Stimulated activated naive CD8-positive, alpha-beta T cell treated with anti-CD3 and anti-CD28 coated beads, Interleukin-15, amount 100 ng/mL, for 72 hours (primary cell): Measurements from ENCODE around the gene LCA5.
A peak's percentile ranks its signal among the peaks of the same experiment; 100 is the strongest.
"Not testable (repeated sequence)": the region's sequence is repeated elsewhere in the genome, so short reads cannot be mapped to it uniquely, and the experiment has no call there.

Source experiments
- ATAC-seq: fragments of 150-1000 bp; cut with Tn5 transposase; 2 replicates; pipeline ENCODE4 v1.10.0; 2021; ENCODE audit warnings: mild to moderate bottlenecking, moderate library complexity
- DNase-seq, 2 donors: peaks; one replicate each; pipeline ENCODE4 v3.0.0; 2021 to 2022
- H3K27ac Mint-ChIP-seq, 2 donors: one replicate each; pipeline ENCODE4 v1.8.0; 2022; ENCODE audit warnings: mild to moderate bottlenecking in 2 of 2, mixed read lengths in 2 of 2, moderate library complexity in 2 of 2
- H3K27me3 Mint-ChIP-seq: one replicate; pipeline ENCODE4 v1.8.0; 2022; ENCODE audit warnings: mixed read lengths
- H3K4me1 Mint-ChIP-seq: one replicate; pipeline ENCODE4 v1.8.0; 2022; ENCODE audit warnings: mild to moderate bottlenecking, mixed read lengths
- H3K4me3 Mint-ChIP-seq, 2 donors: one replicate each; pipeline ENCODE4 v1.8.0; 2022; ENCODE audit warnings: mild to moderate bottlenecking in 2 of 2, mixed read lengths in 2 of 2, moderate library complexity in 1 of 2
- H3K9me3 Mint-ChIP-seq, 2 donors: one replicate each; pipeline ENCODE4 v1.8.0; 2022; ENCODE audit warnings: mixed read lengths in 2 of 2

LCA5 gene

GRCh38 chr6:79455446-79455845 is 81.8 kb downstream of the LCA5 start:
- H3K4me3 Mint-ChIP-seq: no peak overlapping the region
- H3K27me3 Mint-ChIP-seq: peaks cover 13% of the 10 kb centered on the region
- no peak for DNase-seq
- ATAC-seq: no peak
- no peak overlapping the region for H3K27ac Mint-ChIP-seq
- H3K9me3 Mint-ChIP-seq: no peaks in the 10 kb centered on the region
- no peaks in the 10 kb centered on the region for H3K4me1 Mint-ChIP-seq

- ATAC-seq: peak; percentile 31
- Mint-ChIP-seq H3K4me3 (no peak overlapping the region), H3K27ac (no peak overlapping the region), H3K4me1 (no peaks in the 10 kb centered on the region), H3K9me3 (no peaks in the 10 kb centered on the region), H3K27me3 (no peaks in the 10 kb centered on the region)
- no peak for DNase-seq
Observed at GRCh38 chr6:79453558-79454042, 83.6 kb downstream of the LCA5 start.

DNA sequence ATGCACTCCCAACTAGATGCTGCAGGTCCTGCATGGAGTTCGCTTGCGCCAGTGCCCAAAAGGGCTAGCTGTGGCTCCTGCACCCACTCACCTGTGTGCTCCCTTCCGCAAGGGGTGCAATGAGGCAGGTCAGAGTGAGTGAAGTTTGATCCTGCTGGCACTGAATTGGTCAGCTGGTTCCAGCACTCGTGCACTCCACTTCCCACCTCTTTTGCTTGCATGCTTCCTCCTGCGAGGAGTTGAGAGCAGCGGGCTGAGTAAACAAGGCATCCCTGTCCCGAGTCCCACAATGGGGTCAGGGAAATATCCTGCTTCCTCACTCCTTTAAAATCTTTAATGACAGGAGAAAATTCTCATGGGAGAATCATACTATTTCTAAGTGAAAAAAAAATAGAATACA is 86.2 kb downstream of the LCA5 start:
- Mint-ChIP-seq H3K4me1 (no peaks in the 10 kb centered on the region), H3K9me3 (no peaks in the 10 kb centered on the region), H3K27me3 (no peaks in the 10 kb centered on the region), H3K27ac (no peak overlapping the region), H3K4me3 (no peak overlapping the region)
- DNase-seq (no peak), ATAC-seq (no peak)

DNA sequence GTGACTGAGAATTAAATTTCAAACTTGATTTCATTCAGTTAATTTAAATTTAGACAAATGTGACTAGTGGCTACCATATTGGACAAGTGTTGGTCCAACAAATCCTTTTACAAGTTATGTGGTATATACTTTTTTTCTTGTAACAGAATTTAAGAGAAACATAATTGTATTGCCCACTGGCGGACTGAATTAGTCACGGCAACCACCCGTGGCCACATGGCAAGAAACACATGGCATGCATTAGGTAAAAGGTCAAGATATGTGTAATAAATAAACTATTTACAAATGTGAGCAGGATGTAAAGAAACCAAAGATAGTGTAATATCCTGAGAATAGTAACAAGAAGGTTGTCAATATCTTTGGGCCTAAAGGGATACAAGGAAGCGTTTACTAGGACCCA is 91.2 kb downstream of the LCA5 start:
- Mint-ChIP-seq H3K4me3 (no peak overlapping the region), H3K4me1 (no peaks in the 10 kb centered on the region), H3K9me3 (peaks cover 5 to 15% of the 10 kb centered on the region in 2 donors), H3K27ac (no peak overlapping the region), H3K27me3 (peaks cover 10% of the 10 kb centered on the region)
- DNase-seq: no peak
- no peak for ATAC-seq

GRCh38 chr6:79443876-79444275 is 93.4 kb downstream of the LCA5 start:
- not testable (repeated sequence) for H3K4me3 Mint-ChIP-seq, H3K27me3 Mint-ChIP-seq, ATAC-seq, DNase-seq, H3K4me1 Mint-ChIP-seq
- Mint-ChIP-seq H3K27ac (peak overlapping the region in 1 of 2 donors; percentile 15), H3K9me3 (peaks cover 5 to 15% of the 10 kb centered on the region in 2 donors)

DNA sequence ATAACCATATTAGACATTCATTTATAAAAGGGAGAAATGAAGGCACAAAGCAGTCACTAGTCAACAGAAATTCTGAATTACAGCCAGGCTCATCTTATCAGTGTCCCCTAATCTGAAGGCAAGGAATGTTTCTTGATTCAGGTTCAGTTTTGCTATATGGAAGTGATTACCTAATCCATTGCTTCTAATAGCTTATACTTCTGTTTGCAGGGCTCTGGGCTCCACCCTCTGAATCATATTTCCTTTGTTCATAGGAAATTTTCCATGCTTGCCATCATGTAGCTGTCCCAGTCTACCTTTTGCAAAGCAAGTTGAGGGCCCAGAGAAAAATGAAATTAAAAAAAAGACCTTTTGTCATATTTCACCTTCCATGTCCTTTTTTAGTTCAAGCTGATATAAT is 96.0 kb downstream of the LCA5 start:
- DNase-seq: no peak
- no peak overlapping the region for H3K27ac Mint-ChIP-seq
- H3K27me3 Mint-ChIP-seq: peaks cover 10% of the 10 kb centered on the region
- no peak overlapping the region for H3K4me3 Mint-ChIP-seq
- H3K9me3 Mint-ChIP-seq: peaks cover 5 to 15% of the 10 kb centered on the region in 2 donors
- ATAC-seq: no peak
- no peaks in the 10 kb centered on the region for H3K4me1 Mint-ChIP-seq

DNA sequence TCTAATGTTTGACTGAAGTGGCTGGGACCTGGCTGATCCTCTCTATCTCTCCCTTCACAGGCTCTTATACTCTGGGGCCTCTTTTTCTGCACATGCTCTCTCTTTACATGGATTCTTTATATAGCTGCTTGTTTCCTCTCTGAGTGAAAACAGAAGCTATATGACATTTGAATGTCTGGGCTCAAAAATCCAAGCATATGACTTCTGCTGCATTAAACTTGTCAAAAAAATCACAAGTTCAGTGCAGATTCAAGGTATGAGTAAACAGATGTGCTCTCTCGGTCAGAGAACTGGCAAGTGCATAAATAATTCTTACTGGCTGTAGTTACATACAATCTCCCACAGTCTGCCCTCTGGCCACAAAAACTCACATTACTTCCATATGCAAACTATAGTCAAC is 96.6 kb downstream of the LCA5 start:
- ATAC-seq (no peak), DNase-seq (no peak)
- Mint-ChIP-seq H3K4me3 (no peak overlapping the region), H3K4me1 (no peaks in the 10 kb centered on the region), H3K9me3 (peaks cover 5 to 15% of the 10 kb centered on the region in 2 donors), H3K27me3 (peaks cover 10% of the 10 kb centered on the region), H3K27ac (no peak overlapping the region)

DNA sequence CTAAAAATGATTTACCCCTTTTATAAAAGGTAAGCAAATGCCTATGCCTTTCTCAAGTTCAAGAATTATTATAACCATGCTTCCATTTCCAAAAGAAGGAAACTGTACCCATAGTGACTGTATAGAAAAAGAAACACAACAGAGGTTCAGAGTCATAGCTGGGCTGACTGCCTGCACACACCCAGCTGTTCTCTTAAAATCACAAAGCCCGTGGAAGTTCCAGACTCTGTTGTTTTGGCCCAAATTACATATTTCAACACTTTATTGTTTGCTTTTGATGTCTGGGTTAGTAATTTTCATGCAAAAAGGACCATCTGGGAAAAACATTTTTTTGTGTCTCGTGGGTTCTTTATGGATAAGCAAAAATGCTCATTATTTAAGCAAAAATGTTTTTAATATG is 99.2 kb downstream of the LCA5 start:
- Mint-ChIP-seq H3K4me3 (no peak overlapping the region), H3K4me1 (no peaks in the 10 kb centered on the region), H3K9me3 (peaks cover 5 to 8% of the 10 kb centered on the region in 2 donors), H3K27ac (no peak overlapping the region), H3K27me3 (peaks cover 10% of the 10 kb centered on the region)
- no peak for ATAC-seq
- DNase-seq: no peak

DNA sequence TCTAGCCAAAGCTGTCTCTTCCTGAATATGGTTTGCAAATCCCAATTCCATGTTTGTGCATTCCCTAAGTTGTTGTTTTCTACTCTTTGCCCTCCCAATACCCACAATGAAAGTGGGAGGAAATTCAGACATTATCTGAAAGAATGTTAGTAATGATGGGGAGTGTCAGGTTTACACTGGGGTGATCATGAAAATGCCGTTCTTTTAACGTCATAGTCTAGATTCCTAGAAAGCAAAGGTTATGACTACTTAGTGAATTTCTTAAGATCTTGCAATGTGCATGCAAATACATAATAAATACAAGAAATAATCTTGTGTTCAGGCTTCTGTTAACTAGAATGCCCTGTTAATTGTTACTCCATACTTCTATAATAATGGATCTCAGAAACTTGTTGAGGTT is 101.0 kb downstream of the LCA5 start:
- no peak overlapping the region for H3K27ac Mint-ChIP-seq
- no peaks in the 10 kb centered on the region for H3K4me1 Mint-ChIP-seq
- H3K4me3 Mint-ChIP-seq: no peak overlapping the region
- H3K9me3 Mint-ChIP-seq: no peaks in the 10 kb centered on the region
- no peaks in the 10 kb centered on the region for H3K27me3 Mint-ChIP-seq
- no peak for DNase-seq
- no peak for ATAC-seq

DNA sequence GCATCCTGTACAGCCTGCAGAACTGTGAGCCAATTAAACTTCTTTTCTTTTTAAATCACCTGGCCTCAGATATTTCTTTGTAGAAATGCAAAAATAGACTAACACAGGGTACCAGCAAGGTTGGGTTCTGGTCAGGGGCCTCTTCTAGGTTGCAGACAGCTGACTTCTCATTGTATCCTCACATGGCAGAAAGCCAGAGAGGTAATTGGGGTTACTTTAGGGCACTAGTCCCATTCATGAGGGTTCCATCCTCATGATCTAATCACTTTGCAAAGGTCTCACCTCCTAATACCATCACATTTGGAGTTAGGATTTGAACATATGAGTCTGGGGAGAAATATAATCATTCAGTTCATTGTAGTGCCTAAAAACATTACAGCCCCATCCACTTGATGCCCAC is 101.5 kb downstream of the LCA5 start:
- H3K4me1 Mint-ChIP-seq: no peaks in the 10 kb centered on the region
- no peaks in the 10 kb centered on the region for H3K9me3 Mint-ChIP-seq
- DNase-seq: no peak
- H3K27ac Mint-ChIP-seq: no peak overlapping the region
- H3K27me3 Mint-ChIP-seq: no peaks in the 10 kb centered on the region
- no peak overlapping the region for H3K4me3 Mint-ChIP-seq
- ATAC-seq: no peak
